Measurements from ENCODE around the gene HELZ.

DNA sequence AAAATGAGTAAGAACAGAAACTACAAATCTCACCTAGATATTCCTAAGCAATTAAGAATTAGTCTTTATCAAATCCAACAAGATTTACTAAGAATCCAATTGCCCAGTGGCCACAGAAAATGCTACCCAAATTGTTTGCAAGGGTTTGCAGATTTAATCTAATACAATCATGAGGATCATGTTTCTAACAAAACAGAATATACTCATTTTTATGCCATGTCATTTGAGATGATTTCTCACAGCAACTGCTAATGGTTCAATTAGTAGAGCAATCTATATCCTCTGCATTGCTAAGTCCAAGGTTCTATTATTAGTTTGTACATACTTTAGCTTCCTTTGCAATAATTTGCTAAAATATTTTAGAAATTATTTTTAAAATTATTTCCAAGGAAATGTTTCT is 41.2 kb downstream of the HELZ start:
- TF ChIP-seq, protein P1, sequence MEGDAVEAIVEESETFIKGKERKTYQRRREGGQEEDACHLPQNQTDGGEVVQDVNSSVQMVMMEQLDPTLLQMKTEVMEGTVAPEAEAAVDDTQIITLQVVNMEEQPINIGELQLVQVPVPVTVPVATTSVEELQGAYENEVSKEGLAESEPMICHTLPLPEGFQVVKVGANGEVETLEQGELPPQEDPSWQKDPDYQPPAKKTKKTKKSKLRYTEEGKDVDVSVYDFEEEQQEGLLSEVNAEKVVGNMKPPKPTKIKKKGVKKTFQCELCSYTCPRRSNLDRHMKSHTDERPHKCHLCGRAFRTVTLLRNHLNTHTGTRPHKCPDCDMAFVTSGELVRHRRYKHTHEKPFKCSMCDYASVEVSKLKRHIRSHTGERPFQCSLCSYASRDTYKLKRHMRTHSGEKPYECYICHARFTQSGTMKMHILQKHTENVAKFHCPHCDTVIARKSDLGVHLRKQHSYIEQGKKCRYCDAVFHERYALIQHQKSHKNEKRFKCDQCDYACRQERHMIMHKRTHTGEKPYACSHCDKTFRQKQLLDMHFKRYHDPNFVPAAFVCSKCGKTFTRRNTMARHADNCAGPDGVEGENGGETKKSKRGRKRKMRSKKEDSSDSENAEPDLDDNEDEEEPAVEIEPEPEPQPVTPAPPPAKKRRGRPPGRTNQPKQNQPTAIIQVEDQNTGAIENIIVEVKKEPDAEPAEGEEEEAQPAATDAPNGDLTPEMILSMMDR (IDR thresholded peaks at IDR 0.05): no peak
- TF ChIP-seq RAD21 (IDR thresholded peaks at IDR 0.05; ENCODE audit: low read length): no peak
- no peak for TF ChIP-seq EZH2phosphoT487 (IDR thresholded peaks at IDR 0.05; ENCODE audit: borderline replicate concordance, low read depth)
- TF ChIP-seq SMC3 (IDR thresholded peaks at IDR 0.05; ENCODE audit: low read depth, low read length): no peak
- no peak for TF ChIP-seq EP300 (IDR thresholded peaks at IDR 0.05; ENCODE audit: borderline replicate concordance in 1 of 2, low read depth in 1 of 2, low read length in 1 of 2)
- no peak for TF ChIP-seq POLR2AphosphoS5 (IDR thresholded peaks at IDR 0.05; ENCODE audit: low read depth, low read length)
